Measurements from ENCODE around the gene C10orf143.

DNA sequence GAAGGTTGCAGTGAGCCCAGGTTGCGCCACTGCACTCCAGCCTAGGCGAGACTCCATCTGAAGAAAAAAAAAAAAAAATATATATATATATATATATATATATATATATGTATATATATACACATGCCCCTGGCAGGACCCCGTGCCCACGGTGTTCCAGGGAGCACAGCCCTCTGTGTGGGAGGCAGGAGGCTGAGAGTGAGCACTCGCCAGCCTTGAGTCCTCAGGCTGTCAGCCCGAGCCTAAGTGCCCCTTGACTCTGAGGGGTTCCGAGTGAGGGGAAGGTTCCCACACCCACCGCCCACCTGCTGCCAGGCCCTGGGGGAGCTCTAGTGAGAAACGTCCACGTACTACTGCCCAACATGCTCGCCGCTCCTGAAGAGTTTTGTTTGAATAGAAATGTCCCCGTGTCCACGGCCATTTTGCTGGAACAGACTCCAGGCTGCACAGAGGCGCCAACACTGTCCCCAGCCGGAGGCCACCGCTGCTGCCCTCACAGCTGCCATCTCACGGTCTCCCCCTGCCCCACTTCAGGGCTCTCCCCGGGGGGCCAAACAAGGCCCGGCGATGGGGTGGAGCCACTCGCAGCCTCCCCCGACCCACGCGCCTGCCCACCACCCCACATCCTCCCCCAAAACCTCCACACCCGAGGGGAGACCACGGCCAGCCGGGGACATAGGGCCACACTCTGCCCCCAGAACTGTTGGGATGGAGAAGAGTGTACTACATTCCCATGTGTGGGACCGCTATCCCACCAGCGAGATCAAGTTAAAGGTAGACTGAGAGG is 83.8 kb downstream of the C10orf143 start:
- TF ChIP-seq, protein P1, sequence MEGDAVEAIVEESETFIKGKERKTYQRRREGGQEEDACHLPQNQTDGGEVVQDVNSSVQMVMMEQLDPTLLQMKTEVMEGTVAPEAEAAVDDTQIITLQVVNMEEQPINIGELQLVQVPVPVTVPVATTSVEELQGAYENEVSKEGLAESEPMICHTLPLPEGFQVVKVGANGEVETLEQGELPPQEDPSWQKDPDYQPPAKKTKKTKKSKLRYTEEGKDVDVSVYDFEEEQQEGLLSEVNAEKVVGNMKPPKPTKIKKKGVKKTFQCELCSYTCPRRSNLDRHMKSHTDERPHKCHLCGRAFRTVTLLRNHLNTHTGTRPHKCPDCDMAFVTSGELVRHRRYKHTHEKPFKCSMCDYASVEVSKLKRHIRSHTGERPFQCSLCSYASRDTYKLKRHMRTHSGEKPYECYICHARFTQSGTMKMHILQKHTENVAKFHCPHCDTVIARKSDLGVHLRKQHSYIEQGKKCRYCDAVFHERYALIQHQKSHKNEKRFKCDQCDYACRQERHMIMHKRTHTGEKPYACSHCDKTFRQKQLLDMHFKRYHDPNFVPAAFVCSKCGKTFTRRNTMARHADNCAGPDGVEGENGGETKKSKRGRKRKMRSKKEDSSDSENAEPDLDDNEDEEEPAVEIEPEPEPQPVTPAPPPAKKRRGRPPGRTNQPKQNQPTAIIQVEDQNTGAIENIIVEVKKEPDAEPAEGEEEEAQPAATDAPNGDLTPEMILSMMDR (IDR thresholded peaks at IDR 0.05 in 4 of 5, conservative IDR thresholded peaks at IDR 0.05 in 1 of 5), result no peak
- TF ChIP-seq POLR2A (IDR thresholded peaks at IDR 0.05), result no peak
